GM12872 (cell line): ENCODE results near the gene PCDHGA6.

Source experiments
- CTCF ChIP-seq: IDR thresholded peaks from 3 replicates; pipeline ENCODE4 v1.5.1; 2011; ENCODE audit warnings: low read depth, mild to moderate bottlenecking, low read length, moderate library complexity; ENCODE audit not compliant: insufficient read depth

Gene PCDHGA6

DNA sequence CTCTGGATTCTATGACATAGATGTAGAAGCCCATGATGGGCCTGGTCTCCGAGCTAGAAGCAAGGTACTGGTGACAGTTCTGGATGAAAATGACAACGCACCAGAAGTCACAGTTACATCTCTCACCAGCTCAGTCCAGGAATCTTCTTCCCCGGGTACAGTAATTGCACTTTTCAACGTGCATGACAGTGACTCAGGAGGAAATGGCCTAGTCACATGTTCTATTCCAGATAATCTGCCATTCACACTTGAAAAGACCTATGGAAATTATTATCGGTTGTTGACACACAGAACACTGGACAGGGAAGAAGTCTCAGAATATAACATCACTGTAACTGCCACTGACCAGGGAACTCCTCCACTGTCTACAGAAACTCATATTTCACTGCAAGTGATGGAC lies 17.6 kb upstream of the PCDHGA6 start:
- TF ChIP-seq CTCF, result no peak

- no peak for TF ChIP-seq CTCF
Measured at GRCh38 chr5:141356950-141357349, 16.7 kb upstream of the PCDHGA6 start.

GRCh38 chr5:141359790-141360426 lies 13.8 kb upstream of the PCDHGA6 start, which contains the start of gene PCDHGB2:
TSS of gene PCDHGB2 (plus strand) at chr5:141359994. CDS start at chr5:141360136, 142 bp downstream.
- peak; percentile 72 for TF ChIP-seq CTCF

GRCh38 chr5:141360685-141361084 lies 13.0 kb upstream of the PCDHGA6 start:
- TF ChIP-seq CTCF, result no peak

GRCh38 chr5:141362719-141363118 lies 11.0 kb upstream of the PCDHGA6 start:
- no peak for TF ChIP-seq CTCF

GRCh38 chr5:141363952-141364660 lies 9.6 kb upstream of the PCDHGA6 start, which contains the start of gene PCDHGA5:
TSS of gene PCDHGA5 (plus strand) at chr5:141364162. CDS start at chr5:141364331, 169 bp downstream.
- no peak for TF ChIP-seq CTCF

- TF ChIP-seq CTCF, result no peak
Measured at GRCh38 chr5:141366016-141366896, 7.4 kb upstream of the PCDHGA6 start.
